Heart right ventricle (tissue), 16 donors: ENCODE data around the gene IQSEC1. TPM values are rescaled to one million over a fixed set of nuclear protein-coding genes. Genes with fewer than 3 reads are reported as not detected.
"Not testable (repeated sequence)": the region's sequence is repeated elsewhere in the genome, so short reads cannot be mapped to it uniquely, and the experiment has no call there.

Source experiments
- ATAC-seq, 8 donors: fragments of 200-7000 bp; cut with Tn5 transposase; one replicate each; pipeline ENCODE4 v1.9.1; 2020; ENCODE audit warnings: mild to moderate bottlenecking in 8 of 8, moderate library complexity in 8 of 8, moderate number of reproducible peaks in 1 of 8
- DNase-seq, 2 donors: peaks; one replicate each; pipeline ENCODE4 v3.0.0-alpha.2; 2020
- H3K27ac ChIP-seq, 10 donors: fragments of 200-600 bp; sonication (generic) in 2 of 10; one replicate each; pipeline versions ENCODE4 v1.5.0 to v1.8.0; 2020 to 2022; ENCODE audit warnings: mild to moderate bottlenecking in 3 of 10
- H3K27me3 ChIP-seq, 7 donors: fragments of 200-600 bp; one replicate each; pipeline ENCODE4 v1.8.0; 2021 to 2022; ENCODE audit warnings: mild to moderate bottlenecking in 2 of 7
- H3K36me3 ChIP-seq, 9 donors: fragments of 200-600 bp; sonication (generic) in 1 of 9; one replicate each; pipeline versions ENCODE4 v1.5.0 to v1.8.0; 2020 to 2022; ENCODE audit warnings: mild to moderate bottlenecking in 2 of 9
- H3K4me1 ChIP-seq, 9 donors: fragments of 200-600 bp; sonication (generic) in 1 of 9; one replicate each; pipeline versions ENCODE4 v1.5.0 to v1.8.0; 2020 to 2022; ENCODE audit warnings: mild to moderate bottlenecking in 4 of 9
- H3K4me3 ChIP-seq, 10 donors: fragments of 200-600 bp; sonication (generic) in 2 of 10; one replicate each; pipeline versions ENCODE4 v1.5.0 to v1.8.0; 2020 to 2022; ENCODE audit warnings: mild to moderate bottlenecking in 7 of 10, moderate library complexity in 2 of 10
- H3K9me3 ChIP-seq, 11 donors: fragments of 200-600 bp in 10 of 11; sonication (generic) in 2 of 11; one replicate each; pipeline versions ENCODE4 v1.5.0 to v1.8.0; 2013 to 2022; ENCODE audit warnings: mild to moderate bottlenecking in 2 of 11, control low read depth in 1 of 11, moderate library complexity in 1 of 11
- WGBS, 2 donors: extraction: QIAGEN DNeasy Blood & Tissue Kit; methylation state at CpG; one replicate each; pipeline ENCODE4 v1.1.7; 2013; ENCODE audit warnings: inconsistent platforms in 1 of 2; 5-methylcytosine and 5-hydroxymethylcytosine counted together
- intact Hi-C, 10 donors: fragments of 100-400 bp; cut with DNase I; formaldehyde crosslinking; loops; one replicate each; pipeline versions ENCODE4 v1.11.1 to v1.14.2; 2022
- polyA plus RNA-seq, 2 donors: library from polyadenylated mRNA; stranded (reverse); fragments of 200-250 nt; gene quantifications; one replicate each; pipeline ENCODE4 v1.2.3, GENCODE V29; 2013
- total RNA-seq, 10 donors: library from RNA; stranded (reverse); fragmentation: NEBNext Ultra II Directional in 3 of 10; extraction: Animal tissue kit (Norgen Biotek cat#: 25700) in 3 of 10; gene quantifications; one replicate each; pipeline versions ENCODE4 v1.2.1 to v1.2.4, GENCODE V29; 2021 to 2023
- TF ChIP-seq, protein P1 (sequence below), 9 donors: fragments of 200-600 bp; sonication (generic) in 2 of 9; IDR thresholded peaks; one replicate each; pipeline versions ENCODE4 v1.5.0 to v1.8.0; 2021 to 2022; ENCODE audit warnings: antibody characterized with exemption in 9 of 9, mild to moderate bottlenecking in 5 of 9, moderate library complexity in 1 of 9
- donor health status: Arrhythmogenic right ventricular cardiomyopathy.
- donor health status: ischemic (EF 13 %, LVEDD 7.1; RV severe dilation, severe dysfunction).
- donor health status: healthy with polysubstance abuse.
- donor health status: DM: no; HTN: yes; CAD: no.
- donor health status: DM: no; HTN: no; CAD: no.
- donor health status: ischemic (EF 25% LVEDD 6.9; RV normal size, moderate dysfunction).
- donor health status: ischemic (EF 25% LVEDD 5.7; RV mildly dilated, moderate dysfunction).
- donor health status: healthy.
- donor health status: DM: yes; HTN: yes; CAD: no.
- donor health status: Ischemic cardiomyopathy.
- donor health status: ischemic (EF 35%, LVEDD 5.7; RV mildly dilated, moderate dysfunction).
- donor health status: nonischemic (EF 11% LVEDD 7.7; RV severe dilation, severe dysfunction).
- donor health status: DM: yes; HTN: yes; CAD: no.
- donor health status: PGD.
- donor health status: ischemic (EF 29% LVEDD 5.4; RV normal size, mild dysfunction).
- donor health status: nonischemic (EF 23%, LVEDD 6.1; RV moderate dilation, normal function).

IQSEC1 gene
- total and polyA plus RNA-seq, 12 donors: 13.1 to 73.9 (median 60.4) TPM

DNA sequence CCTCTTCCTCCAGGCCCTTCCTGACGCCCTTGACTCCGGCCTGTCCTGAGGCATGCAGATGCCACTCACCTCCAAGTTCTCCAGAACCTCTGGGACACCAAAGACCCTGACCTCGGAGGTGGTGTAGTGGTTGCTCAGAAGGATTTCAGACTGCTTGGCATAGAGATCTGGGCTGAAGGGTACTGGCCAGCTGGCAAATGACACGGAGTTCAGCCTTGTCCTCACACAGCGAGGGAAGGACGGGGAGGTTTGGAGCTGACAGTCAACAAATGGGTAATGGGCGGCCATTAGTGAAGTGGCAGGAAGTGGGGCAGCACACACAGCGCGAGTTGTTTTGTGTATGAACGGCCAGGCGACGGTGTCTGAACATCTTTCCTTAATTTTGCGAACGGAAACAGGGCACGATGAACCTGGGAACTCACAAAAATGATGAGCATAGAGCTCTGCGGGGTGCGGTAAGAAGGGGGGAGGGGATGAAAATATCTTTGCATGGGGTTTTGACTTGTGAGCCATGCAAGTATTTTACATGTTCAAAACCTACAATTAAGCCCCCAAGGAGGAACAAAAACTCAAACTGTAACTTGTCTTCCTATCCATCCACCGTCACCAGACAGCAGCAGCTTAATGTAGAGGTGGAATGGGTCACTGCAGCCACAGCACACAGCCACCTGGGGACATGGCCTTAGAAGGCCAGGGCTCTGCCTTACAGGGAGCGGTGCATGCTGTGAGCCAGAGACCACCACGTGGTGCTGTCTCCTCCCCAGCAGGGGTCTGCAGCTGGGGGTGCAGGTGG is 188.2 kb downstream of the IQSEC1 start:
- H3K27me3 ChIP-seq: peaks cover 0 to 19% (median 0%) of the 10 kb centered on the region in 7 donors
- no peaks in the 10 kb centered on the region for H3K36me3 ChIP-seq
- intact Hi-C loops: no loop called here
- DNase-seq (no peak), ATAC-seq (peak in 1 of 8 donors; percentile 12)
- TF ChIP-seq, protein P1, sequence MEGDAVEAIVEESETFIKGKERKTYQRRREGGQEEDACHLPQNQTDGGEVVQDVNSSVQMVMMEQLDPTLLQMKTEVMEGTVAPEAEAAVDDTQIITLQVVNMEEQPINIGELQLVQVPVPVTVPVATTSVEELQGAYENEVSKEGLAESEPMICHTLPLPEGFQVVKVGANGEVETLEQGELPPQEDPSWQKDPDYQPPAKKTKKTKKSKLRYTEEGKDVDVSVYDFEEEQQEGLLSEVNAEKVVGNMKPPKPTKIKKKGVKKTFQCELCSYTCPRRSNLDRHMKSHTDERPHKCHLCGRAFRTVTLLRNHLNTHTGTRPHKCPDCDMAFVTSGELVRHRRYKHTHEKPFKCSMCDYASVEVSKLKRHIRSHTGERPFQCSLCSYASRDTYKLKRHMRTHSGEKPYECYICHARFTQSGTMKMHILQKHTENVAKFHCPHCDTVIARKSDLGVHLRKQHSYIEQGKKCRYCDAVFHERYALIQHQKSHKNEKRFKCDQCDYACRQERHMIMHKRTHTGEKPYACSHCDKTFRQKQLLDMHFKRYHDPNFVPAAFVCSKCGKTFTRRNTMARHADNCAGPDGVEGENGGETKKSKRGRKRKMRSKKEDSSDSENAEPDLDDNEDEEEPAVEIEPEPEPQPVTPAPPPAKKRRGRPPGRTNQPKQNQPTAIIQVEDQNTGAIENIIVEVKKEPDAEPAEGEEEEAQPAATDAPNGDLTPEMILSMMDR (IDR thresholded peaks at IDR 0.05): no peak
- H3K4me1 ChIP-seq: peaks cover 0 to 10% (median 2%) of the 10 kb centered on the region in 9 donors
- peak overlapping the region in 2 of 10 donors; percentile 14 to 65 for H3K27ac ChIP-seq
- H3K9me3 ChIP-seq: no peaks in the 10 kb centered on the region
- H3K4me3 ChIP-seq: no peak overlapping the region
- 90 to 93% methylated on average over 20 of the region's 20 CpGs for WGBS, 2 donors

DNA sequence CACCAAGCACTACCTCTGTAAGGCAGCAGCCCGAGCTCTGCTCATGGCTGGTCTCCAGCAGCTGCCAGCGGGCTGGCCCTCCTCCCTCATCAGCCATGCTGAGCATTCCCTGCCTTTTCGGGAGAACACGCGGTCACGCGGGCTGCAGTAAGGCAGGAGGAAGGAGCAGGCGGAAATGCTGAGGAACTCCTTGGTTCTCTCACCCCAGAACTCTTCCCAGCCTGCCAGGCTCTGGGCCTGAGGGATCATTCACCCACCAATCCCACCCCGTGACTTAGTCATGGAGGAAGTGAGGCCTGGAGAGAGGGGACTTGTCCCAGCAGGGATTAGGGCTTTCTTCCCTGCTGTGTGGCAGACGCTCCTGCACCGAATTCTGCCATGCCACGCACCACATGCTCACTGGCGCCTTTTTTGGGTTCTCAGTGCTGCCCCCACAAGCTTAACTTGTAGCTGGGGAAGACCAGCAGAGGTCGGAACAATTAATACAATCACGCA is 189.0 kb downstream of the IQSEC1 start:
- WGBS, 2 donors: 61 to 63% methylated on average over 15 of the region's 15 CpGs
- H3K4me3 ChIP-seq: no peak overlapping the region
- TF ChIP-seq, protein P1 (IDR thresholded peaks at IDR 0.05): no peak

DNA sequence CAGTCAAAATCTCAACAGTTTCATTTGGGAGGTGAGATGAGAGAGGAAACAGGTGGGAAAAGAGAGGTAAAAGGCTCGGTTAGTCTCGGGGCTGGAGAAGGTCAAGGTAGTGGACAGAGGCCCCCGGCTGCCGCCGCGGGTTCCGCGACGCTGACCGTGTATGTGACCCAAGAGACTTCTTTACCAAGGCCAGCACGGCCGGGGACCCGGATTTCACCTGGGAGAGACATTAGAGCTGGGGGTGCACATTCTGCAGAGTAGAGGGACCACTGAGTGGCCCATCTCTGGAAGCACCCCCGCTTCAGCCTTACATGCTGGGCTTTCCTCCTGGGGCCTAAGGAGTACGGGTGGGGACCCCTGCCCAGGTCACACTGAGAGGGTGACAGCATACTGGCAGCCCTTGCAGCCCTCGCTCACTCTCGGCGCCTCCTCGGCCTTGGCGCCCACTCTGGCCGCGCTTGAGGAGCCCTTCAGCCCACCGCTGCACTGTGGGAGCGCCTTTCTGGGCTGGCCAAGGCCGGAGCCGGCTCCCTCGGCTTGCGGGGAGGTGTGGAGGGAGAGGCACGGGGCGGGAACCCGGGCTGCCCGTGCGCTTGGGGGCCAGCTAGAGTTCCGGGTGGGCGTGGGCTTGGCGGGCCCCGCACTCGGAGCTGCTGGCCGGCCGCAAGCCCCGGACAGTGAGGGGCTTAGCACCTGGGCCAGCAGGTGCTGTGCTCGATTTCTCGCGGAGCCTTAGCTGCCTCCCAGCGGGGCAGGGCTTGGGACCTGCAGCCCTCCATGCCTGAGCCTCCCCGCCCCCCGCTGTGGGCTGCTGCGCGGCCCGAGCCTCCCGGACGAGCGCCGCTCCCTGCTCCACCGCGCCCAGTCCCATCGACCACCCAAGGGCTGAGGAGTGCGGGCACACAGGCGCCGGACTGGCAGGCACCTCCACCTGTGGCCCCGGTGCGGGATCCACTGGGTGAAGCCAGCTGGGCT is 190.6 kb downstream of the IQSEC1 start:
- Histone ChIP-seq H3K4me1 (peaks cover 0 to 10% (median 2%) of the 10 kb centered on the region in 9 donors), H3K4me3 (no peak overlapping the region), H3K9me3 (no peaks in the 10 kb centered on the region), H3K27me3 (peaks cover 0 to 14% (median 0%) of the 10 kb centered on the region in 7 donors), H3K36me3 (no peaks in the 10 kb centered on the region), H3K27ac (no peak overlapping the region)
- intact Hi-C loops: no loop called here
- WGBS, 2 donors: 91 to 93% methylated on average over 62 of the region's 62 CpGs
- DNase-seq: no peak
- TF ChIP-seq, protein P1 (IDR thresholded peaks at IDR 0.05): no peak
- no peak for ATAC-seq

More for the DNA sequence above, 189.0 kb downstream of the IQSEC1 start:
- Histone ChIP-seq H3K4me1 (peaks cover 0 to 10% (median 2%) of the 10 kb centered on the region in 9 donors), H3K27me3 (peaks cover 0 to 14% (median 0%) of the 10 kb centered on the region in 7 donors), H3K27ac (peak overlapping the region in 6 of 10 donors; percentile 14 to 65 (median 32)), H3K36me3 (no peaks in the 10 kb centered on the region), H3K9me3 (no peaks in the 10 kb centered on the region)
- peak; percentile 72 to 96 (median 90) for ATAC-seq
- intact Hi-C loops: no loop called here
- peak in 1 of 2 donors; percentile 53 for DNase-seq

DNA sequence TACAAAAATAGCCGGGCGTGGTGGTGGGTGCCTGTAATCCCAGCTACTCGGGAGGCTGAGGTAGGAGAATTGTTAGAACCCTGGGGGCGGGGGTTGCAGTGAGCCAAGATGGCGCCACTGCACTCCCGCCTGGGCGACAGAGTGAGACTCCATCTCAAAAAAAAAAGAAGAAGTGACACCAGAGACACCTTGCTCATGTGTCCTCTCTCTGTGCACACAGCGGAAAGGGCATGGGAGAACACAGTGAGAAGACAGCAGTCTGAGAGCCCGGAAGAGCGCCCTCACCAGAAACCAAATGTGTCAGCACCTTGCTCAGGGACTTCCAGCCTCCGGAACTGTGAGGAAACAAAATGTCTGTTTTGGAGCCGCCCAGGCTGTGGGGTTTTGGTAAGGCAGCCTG is 191.4 kb downstream of the IQSEC1 start:
- intact Hi-C loops: not testable (repeated sequence)
- WGBS, 2 donors: 95 to 99% methylated on average over 12 of the region's 12 CpGs

More for the DNA sequence above, 191.4 kb downstream of the IQSEC1 start:
- ATAC-seq, H3K9me3 ChIP-seq, DNase-seq, H3K4me3 ChIP-seq, H3K4me1 ChIP-seq, H3K36me3 ChIP-seq, H3K27ac ChIP-seq, H3K27me3 ChIP-seq: not testable (repeated sequence)
